GM19025 (cell line): ENCODE measurements around the gene SPPL2C.
"Not testable (repeated sequence)": the region's sequence is repeated elsewhere in the genome, so short reads cannot be mapped to it uniquely, and the experiment has no call there.

Experiments
- ATAC-seq: cut with Tn5 transposase; IDR thresholded peaks from one replicate; pipeline ENCODE4 v1.9.1; 2021; ENCODE audit warnings: mild to moderate bottlenecking, low read depth, moderate library complexity; ENCODE audit not compliant: unreplicated experiment

SPPL2C gene

GRCh38 chr17:45849536-45849990 lies 4.9 kb downstream of the SPPL2C start:
- ATAC-seq: no peak

GRCh38 chr17:45850011-45850410 lies 5.3 kb downstream of the SPPL2C start:
- no peak for ATAC-seq

GRCh38 chr17:45850468-45850867 lies 5.8 kb downstream of the SPPL2C start:
- ATAC-seq: no peak

- no peak for ATAC-seq
These were observed 6.3 kb downstream of the SPPL2C start for GRCh38 chr17:45851022-45851421.

- ATAC-seq: no peak
These were observed 6.8 kb downstream of the SPPL2C start for GRCh38 chr17:45851464-45851863.

GRCh38 chr17:45851873-45852272 lies 7.2 kb downstream of the SPPL2C start:
- ATAC-seq: no peak

- ATAC-seq: no peak
These were observed 8.0 kb downstream of the SPPL2C start for GRCh38 chr17:45852535-45853297.

GRCh38 chr17:45854209-45854608 lies 9.5 kb downstream of the SPPL2C start:
- ATAC-seq: no peak

GRCh38 chr17:45855691-45856336 lies 11.1 kb downstream of the SPPL2C start:
- no peak for ATAC-seq

- no peak for ATAC-seq
These were observed 13.5 kb downstream of the SPPL2C start for GRCh38 chr17:45857977-45858708.

GRCh38 chr17:45861165-45861564 lies 16.5 kb downstream of the SPPL2C start:
- no peak for ATAC-seq

GRCh38 chr17:45862127-45862526 lies 17.4 kb downstream of the SPPL2C start:
- not testable (repeated sequence) for ATAC-seq

GRCh38 chr17:45863857-45864654 lies 19.4 kb downstream of the SPPL2C start:
- ATAC-seq: no peak

- ATAC-seq: no peak
These were observed 22.5 kb downstream of the SPPL2C start for GRCh38 chr17:45867171-45867570.

GRCh38 chr17:45867702-45868101 lies 23.0 kb downstream of the SPPL2C start:
- ATAC-seq: no peak

GRCh38 chr17:45868276-45868675 lies 23.6 kb downstream of the SPPL2C start:
- ATAC-seq: no peak

- no peak for ATAC-seq
These were observed 25.1 kb downstream of the SPPL2C start for GRCh38 chr17:45869676-45870341.

GRCh38 chr17:45870342-45870974 lies 25.8 kb downstream of the SPPL2C start:
- ATAC-seq: no peak

- no peak for ATAC-seq
These were observed 27.0 kb downstream of the SPPL2C start for GRCh38 chr17:45871718-45872117.

GRCh38 chr17:45873728-45874127 lies 29.0 kb downstream of the SPPL2C start:
- ATAC-seq: no peak
